GM19099 (cell line): ENCODE results near the gene RHBDL2.
A peak's percentile ranks its signal among the peaks of the same experiment; 100 is the strongest.

ENCODE experiments used
- POLR2A ChIP-seq: IDR thresholded peaks from 3 replicates; pipeline ENCODE4 v1.6.1; 2011; ENCODE audit warnings: low read depth; ENCODE audit not compliant: insufficient read length; ENCODE audit errors: extremely low read depth

RHBDL2 gene, protein sequence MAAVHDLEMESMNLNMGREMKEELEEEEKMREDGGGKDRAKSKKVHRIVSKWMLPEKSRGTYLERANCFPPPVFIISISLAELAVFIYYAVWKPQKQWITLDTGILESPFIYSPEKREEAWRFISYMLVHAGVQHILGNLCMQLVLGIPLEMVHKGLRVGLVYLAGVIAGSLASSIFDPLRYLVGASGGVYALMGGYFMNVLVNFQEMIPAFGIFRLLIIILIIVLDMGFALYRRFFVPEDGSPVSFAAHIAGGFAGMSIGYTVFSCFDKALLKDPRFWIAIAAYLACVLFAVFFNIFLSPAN

DNA sequence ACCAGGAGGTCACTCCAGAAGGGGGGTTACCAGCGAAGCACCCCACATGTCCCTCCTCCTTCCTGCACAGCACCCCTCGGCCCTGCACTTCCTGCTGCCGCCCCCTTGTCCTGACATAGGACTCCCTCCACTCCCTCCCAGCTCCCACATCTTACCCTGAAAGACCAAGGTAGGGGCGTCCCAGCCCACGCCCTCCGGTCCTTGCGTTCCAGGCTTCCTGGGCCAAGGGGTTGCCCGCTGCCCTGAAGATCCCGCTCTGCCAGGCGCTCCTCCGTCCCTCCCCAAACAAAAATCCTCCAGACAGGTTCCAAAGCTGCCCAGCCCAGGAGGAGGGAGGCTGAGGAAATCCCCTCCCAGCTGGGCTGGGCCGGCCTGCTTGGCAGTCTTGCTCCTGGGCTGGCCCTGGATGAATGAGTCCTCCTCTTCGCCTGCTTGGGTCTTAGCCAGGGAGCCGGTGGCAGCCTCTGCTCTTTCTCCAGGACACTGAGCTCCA is at the start of gene RHBDL2:
Gene RHBDL2, minus strand, starts transcription at position 304 of the 493 bp plus-strand sequence. CDS start 22,618 bp downstream, outside the sequence.
- TF ChIP-seq POLR2A = no peak

DNA sequence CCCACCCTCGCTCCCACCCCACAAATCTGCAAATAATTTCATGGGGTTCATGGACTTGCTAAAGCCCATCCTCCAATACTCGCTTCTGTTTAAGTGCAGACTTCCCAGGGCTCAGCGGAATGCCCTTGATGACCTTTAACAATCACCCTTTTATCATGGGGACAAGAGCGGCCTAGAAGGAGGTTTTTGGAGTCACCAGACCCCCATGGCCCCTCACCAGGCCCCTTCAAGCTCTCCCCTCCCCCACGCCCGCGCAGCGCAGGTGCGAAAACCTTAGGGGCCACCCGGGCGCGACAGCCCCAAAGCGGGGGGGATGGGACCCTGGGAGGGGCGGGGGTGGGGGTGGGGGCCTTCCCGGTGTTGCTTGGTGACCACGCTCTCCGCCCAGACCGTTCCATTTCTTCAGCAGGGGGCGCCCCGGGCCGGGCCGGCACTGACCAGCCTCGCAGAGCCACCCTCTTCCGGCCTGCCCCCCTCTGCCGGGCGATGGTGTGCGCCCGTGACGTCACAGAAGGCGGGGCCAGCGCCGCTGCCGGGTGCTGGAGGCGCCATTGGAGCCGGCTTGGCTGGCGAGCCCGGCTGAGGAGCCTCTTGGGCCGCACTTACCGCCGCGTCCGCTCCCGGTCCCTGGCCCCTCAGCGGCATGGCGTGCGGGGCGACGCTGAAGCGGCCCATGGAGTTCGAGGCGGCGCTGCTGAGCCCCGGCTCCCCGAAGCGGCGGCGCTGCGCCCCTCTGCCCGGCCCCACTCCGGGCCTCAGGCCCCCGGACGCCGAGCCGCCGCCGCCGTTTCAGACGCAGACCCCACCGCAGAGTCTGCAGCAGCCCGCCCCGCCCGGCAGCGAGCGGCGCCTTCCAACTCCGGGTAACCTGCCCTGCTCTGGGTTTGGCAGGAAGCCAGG is 49.4 kb upstream of the RHBDL2 start, which contains the start of gene AKIRIN1:
Gene AKIRIN1, plus strand, starts transcription at position 539 of the 900 bp plus-strand sequence. Its CDS starts 105 bp downstream, at position 644.
- TF ChIP-seq POLR2A = peak; percentile 96

DNA sequence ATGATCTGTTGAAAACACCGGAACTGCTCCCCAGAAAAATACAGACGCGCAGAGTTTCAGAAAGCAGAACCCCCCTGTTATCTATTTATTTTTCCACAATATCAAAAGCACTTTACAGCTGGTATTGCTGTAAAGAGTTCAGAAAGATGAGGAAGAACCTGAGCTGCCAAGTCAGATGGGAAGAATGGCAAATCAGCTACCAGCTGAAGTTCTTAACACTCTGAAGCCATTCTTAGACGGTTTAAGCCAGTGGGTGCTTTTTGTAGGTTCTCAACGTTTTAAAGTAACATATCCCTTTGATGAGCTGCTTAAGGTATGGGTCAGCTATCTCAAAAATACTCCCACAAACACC is 48.7 kb upstream of the RHBDL2 start:
- no peak for TF ChIP-seq POLR2A

DNA sequence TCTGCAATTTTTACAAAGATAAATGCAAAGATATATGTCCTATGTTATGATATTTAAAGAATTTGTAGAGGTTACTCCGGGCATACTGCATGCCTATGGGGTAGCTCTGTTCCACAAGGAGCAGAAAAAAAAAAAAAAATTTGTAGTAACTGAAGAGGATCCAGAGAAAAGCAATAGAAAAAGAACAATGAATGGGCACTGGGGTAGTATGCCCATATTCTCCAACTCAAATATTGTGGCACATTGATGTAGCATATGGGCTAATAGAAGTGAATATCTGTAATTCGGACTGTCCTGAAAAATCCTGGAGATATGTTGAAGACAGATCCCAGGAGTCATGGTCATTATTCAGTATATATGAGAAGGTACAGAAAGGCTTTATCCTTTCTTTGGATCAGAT is 48.3 kb upstream of the RHBDL2 start:
- TF ChIP-seq POLR2A = no peak

DNA sequence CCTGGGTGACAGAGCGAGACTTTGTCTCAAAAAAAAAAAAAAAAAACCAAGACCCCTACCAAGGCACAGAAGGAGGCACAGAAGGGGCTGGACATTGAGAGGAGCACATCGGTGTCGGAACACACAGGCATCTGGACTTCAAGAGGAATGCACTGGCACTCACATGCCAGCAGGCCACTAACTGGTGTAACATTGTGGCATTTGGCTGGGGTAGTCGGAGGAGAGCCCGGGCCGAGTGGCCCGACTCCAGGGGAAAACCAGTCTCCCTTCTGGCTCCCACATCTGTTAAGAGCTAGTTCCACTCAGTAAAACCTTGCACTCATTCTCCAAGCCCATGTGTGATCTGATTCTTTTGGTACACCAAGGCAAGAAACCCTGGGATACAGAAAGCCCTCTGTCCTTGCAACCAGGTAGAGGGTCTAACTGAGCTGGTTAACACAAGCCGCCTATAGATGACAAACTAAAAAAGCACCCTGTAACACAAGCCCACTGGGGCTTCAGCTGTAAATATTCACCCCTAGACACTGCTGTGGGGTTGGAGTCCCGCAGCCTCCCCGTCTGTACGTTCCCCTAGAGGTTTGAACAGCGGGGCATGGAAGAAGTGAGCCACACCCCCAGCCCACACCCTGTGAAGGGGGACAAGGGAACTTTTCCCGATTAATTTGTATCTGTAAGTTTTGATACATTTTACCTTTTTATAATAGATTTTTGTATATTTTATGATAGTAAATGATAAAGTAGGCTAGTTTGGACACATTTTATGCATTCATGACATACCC is 32.2 kb upstream of the RHBDL2 start:
- TF ChIP-seq POLR2A = no peak

DNA sequence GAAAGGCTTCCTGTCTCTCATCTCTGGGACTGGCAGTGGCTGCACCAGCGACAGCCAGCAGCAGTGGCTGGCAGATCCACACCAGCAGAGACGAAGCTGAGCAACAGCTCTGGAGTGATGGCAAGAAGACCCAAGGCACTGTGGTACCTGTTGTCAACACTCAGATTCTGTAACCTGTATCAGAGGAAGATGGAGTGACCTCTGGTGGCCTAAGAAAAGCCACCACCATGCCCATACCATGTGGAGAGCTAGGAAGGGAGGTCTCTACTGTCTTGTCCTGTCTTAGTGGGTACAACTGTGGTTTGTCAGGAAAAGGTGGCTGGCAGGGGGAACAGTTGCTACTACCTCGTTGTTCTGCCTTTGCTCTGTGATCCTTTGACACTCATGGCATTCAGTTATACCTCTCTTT is 22.5 kb upstream of the RHBDL2 start:
- TF ChIP-seq POLR2A = no peak

DNA sequence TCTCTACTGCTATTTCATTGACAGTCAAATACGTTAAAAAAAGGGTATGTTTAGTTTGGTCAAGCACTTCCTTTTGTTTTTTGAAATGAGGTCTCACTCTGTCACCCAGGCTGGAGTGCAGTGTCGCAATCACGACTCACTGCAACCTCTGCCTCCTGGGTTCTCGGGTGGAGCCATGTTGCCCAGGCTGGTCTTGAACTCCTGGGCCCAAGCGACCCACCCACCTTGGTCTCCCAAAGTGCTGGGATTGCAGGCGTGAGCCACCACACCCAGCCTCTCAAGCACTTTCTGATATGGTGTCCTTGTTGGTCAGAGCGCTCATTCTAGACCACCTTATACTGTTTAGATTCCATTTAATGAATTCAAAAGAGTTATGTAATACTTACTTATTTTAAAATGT is 20.9 kb upstream of the RHBDL2 start:
- no peak for TF ChIP-seq POLR2A

DNA sequence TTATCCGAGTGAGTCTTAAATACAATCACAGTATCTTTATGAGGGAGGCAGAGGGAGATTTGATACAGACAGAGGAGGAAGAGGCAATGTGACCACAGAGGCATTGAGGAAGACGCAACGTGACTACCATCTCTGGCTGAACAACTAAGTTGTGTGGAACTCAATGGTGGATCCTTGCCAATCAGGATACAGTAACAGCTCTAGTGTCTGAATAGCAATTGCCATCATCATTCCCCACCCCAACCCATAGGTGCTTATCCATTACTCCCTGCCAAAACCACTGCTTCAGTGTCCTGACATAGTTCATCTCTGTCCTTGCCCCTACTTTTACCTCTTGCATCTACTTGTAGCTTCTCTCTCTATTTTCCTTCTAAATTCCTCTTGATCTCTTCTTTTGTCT is 20.5 kb upstream of the RHBDL2 start:
- no peak for TF ChIP-seq POLR2A

DNA sequence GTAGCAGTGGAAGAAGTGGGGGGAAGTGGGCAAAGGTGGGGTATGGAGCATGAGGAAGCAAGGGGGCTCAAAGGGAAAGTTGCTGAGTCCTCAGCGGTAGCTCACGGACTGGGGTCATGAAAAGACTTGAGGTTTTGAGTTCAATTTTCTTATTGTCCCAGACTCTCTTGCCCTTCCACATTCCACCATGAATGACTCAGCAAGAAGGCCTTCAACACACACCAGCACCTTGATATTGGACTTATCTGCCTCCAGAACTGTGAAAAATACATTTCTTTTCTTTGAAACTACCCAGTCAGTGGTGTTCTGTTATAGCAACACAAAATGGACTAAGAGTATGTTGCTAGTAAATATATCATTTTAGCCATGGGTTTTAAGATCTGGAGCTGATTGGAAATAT is 17.3 kb upstream of the RHBDL2 start:
- TF ChIP-seq POLR2A = no peak

DNA sequence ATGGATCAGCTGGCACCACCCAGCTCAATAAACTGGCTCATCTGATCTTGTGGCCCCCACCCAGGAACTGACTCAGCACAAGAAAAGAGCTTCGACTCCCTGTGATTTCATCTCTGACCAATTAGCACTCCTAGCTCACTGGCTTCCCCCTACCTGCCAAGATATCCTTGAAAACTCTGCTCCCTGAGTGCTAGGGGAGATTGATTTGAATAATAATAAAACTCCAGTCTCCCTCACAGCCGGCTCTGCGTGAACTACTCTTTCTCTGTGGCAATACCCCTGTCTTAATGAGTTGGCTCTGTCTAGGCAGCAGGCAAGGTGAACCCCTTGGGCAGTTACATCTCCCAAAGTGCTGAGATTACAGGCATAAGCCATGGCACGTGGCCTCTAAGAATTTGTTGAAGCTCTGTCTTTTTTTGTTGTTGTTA is 11.8 kb upstream of the RHBDL2 start:
- TF ChIP-seq POLR2A = no peak

DNA sequence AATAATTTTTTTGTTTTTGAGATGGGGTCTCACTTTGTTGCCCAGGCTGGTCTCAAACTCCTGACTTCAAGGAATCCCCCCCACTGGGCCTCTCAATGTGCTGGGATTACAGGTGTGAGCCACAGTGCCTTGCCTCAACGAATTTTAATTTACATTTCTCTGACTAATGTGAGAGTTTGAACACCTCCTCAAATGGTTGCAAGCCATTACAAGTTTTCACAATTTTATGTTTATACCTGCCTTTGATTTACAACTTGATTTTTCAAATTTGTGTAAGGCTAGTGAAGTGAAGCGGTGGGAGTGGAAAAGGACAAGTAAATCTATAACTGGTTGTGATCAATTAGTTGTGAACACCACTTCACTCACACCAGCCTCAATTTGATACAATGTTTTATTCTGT is 8.9 kb upstream of the RHBDL2 start:
- TF ChIP-seq POLR2A = no peak

DNA sequence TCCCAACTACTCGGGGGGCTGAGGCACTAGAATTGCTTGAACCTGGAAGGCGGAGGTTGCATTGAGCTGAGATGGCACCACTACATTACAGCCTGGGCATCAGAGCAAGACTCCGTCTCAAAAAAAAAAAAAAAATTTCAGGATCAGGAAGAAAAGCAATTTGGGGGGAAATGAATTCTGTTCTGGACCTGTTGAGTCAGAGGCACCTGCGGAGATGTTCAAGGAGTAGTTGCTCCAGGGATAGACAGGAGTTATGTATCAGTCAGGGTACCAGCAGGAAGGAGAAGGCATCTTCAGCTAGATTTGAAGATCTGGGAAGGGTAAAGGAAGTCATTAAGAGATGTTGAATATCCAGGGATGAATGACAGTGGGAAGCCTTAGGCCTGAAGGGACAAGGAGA is 2.9 kb upstream of the RHBDL2 start:
- no peak for TF ChIP-seq POLR2A

DNA sequence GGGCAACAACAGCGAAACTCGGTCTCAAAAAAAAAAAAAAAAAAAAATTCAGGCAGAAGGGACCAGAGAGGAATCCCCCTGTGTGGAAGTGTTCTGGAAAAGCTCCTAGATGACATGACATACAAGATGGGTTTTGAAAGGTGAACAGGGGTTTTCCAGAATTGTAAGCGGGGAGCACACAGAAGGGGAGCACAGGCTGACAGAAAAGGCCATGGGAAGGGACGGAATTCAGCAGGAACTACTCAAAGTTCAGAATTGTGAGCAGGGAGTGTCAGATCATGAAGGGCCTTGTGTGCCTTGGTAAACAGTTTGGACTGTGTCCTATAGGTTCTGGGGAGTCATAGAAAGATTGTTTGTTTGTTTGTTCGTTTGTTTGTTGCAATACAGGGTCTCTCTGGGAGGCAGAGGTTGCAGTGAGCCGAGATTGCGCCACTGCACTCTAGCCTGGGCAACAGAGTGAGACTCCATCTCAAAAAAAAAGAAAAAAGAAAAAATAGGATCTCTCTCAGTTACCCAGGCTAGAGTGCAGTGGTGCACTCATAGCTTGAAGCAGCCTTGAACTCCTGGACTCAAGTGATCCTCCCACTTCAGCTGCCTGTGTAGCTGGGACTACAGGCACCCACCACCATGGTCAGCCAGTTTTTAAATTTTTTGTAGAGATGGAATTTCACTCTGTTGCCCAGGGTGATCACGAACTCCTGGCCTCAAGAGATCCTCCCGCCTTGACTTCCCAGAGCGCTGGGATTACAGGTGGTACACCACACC is 1.2 kb upstream of the RHBDL2 start:
- TF ChIP-seq POLR2A = no peak

DNA sequence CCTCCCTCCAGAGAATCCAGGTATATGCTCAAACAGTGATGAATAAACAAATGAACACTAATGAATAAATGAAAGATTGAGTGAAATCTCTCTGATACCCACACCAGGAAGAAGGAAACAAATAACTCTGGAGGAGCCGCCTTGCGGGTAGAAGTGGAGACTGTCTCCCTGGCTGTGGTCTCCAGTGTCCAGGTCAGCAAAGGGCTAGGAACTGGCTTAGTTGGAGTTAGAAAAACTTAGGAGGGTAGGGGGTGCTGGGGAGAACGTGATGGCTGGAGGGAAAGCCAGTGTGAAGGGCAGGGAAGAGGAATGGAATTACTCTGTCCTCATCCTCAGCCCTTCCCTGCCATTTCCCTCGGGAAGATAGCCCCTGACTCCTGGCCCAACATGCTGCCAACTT is 537 bp downstream of the RHBDL2 start:
- TF ChIP-seq POLR2A = no peak
